Smooth muscle cell (in vitro differentiated cells): Measurements from ENCODE around the gene RUVBL2. TPM values are rescaled to one million over a fixed set of nuclear protein-coding genes. Genes with fewer than 3 reads are reported as not detected.
"Not testable (repeated sequence)": the region's sequence is repeated elsewhere in the genome, so short reads cannot be mapped to it uniquely, and the experiment has no call there.

Experiments
- DNase-seq: peaks from one replicate; lab custom pipeline; 2025; ENCODE audit not compliant: unreplicated experiment; lab: John Stamatoyannopoulos, UW
- H2AFZ ChIP-seq: fragments of 200-600 bp; sonication (generic); 2 replicates; pipeline ENCODE4 v1.6.0; 2016; ENCODE audit warnings: antibody characterized with exemption, low read depth, mild to moderate bottlenecking
- H3F3A ChIP-seq: fragments of 200-600 bp; sonication (generic); 2 replicates; pipeline ENCODE4 v1.6.0; 2017; ENCODE audit warnings: antibody characterized with exemption, low read depth
- H3K27ac ChIP-seq: fragments of 200-600 bp; sonication (generic); 2 replicates; pipeline ENCODE4 v1.5.1; 2016; ENCODE audit warnings: low read depth, mild to moderate bottlenecking
- H3K27me3 ChIP-seq: fragments of 200-600 bp; sonication (generic); 2 replicates; pipeline ENCODE4 v1.6.1; 2016; ENCODE audit warnings: low read depth, mild to moderate bottlenecking
- H3K36me3 ChIP-seq: fragments of 200-600 bp; sonication (generic); 2 replicates; pipeline ENCODE4 v1.5.1; 2016; ENCODE audit warnings: low read depth
- H3K4me1 ChIP-seq: fragments of 200-600 bp; sonication (generic); 2 replicates; pipeline ENCODE4 v1.5.1; 2016; ENCODE audit warnings: low read depth
- H3K4me2 ChIP-seq: fragments of 200-600 bp; sonication (generic); 2 replicates; pipeline ENCODE4 v1.6.0; 2016; ENCODE audit warnings: mild to moderate bottlenecking
- H3K4me3 ChIP-seq: fragments of 200-600 bp; sonication (generic); 2 replicates; pipeline ENCODE4 v1.5.1; 2016; ENCODE audit warnings: mild to moderate bottlenecking
- H3K79me2 ChIP-seq: fragments of 200-600 bp; sonication (generic); 2 replicates; pipeline ENCODE4 v1.6.0; 2016; ENCODE audit warnings: low read depth, mild to moderate bottlenecking
- H3K9ac ChIP-seq: fragments of 200-600 bp; sonication (generic); 2 replicates; pipeline ENCODE4 v1.6.0; 2016; ENCODE audit warnings: low read depth
- H3K9me3 ChIP-seq: fragments of 200-600 bp; sonication (generic); replicated peaks from 2 replicates; pipeline ENCODE4 v1.5.1; 2016; ENCODE audit warnings: low read depth
- H4K20me1 ChIP-seq: fragments of 200-600 bp; sonication (generic); 2 replicates; pipeline ENCODE4 v1.6.0; 2016; ENCODE audit warnings: low read depth
- WGBS: methylation state at CpG from one replicate; pipeline ENCODE4 v1.1.7; 2016; ENCODE audit warnings: low lambda C conversion rate; 5-methylcytosine and 5-hydroxymethylcytosine counted together
- polyA plus RNA-seq: library from polyadenylated mRNA; unstranded; fragments of >200 nt; fragmentation: Nextera tagmentation; extraction: Ambion mirVana; gene quantifications from 2 replicates; pipeline ENCODE4 v1.2.1, GENCODE V29; 2016
- total RNA-seq: library from RNA; depleted of rRNA; stranded (reverse); fragments of >200 nt; gene quantifications from 2 replicates; pipeline ENCODE4 v1.2.3, GENCODE V29; 2014
- TF ChIP-seq, protein P1 (sequence below): fragments of 200-600 bp; sonication (generic); IDR thresholded peaks from 2 replicates; pipeline ENCODE4 v1.5.1; 2017; ENCODE audit warnings: borderline replicate concordance, mild to moderate bottlenecking, antibody characterized with exemption; ENCODE audit not compliant: insufficient read depth, poor library complexity, severe bottlenecking

Gene RUVBL2
- total and polyA plus RNA-seq, 2 experiments from 2014 or later, result 89.4 to 123 TPM

DNA sequence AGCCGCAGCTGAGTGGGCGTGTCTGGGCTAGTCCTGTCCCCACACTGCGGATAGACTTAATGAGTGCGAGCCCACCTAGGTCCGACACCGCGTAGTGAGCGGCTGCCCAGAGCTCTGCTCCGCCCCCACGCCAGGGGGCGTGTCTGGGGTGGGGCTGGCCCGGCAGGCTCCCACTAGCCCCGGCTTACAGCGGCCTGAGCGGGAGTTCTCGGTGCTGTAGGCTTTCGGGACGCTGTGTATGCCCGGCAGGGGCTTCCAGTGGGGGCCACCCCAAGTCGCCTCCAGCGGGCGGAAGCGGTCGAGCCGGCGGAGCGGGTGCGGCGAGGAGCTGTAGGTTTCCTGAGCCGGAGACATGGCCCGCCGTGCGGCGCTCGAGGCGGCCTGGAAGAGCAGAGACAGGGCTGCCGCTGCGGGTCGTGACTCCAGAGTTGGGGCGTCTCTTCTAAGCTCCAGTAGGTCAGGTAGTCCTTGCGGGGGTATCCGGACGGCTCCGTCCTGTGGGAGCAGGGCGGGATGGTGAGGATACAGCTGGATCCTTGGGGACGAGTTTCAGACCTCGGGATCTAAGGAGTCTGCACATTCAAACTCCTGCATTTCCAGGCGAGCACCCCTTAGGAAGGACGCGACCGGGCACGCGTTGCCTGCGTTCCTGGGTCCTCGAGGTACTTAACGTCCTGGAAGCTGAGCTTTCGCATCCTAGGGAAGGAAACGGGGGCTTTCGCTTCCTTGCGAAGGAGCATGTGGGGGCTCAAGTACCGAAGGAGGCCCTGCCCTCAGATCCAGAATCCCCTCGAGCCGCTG is 62.6 kb downstream of the RUVBL2 start:
- Histone ChIP-seq H4K20me1 (peaks cover 15% of the 10 kb centered on the region), H3K4me2 (peak overlapping the region; percentile 91), H3K9me3 (no peaks in the 10 kb centered on the region), H3K27me3 (no peaks in the 10 kb centered on the region), H3K9ac (peak overlapping the region; percentile 1), H3F3A (no peaks in the 10 kb centered on the region), H3K27ac (no peak overlapping the region), H3K79me2 (no peaks in the 10 kb centered on the region), H3K4me3 (peak overlapping the region; percentile 53), H3K36me3 (no peaks in the 10 kb centered on the region), H3K4me1 (peaks cover 3% of the 10 kb centered on the region), H2AFZ (peak overlapping the region; percentile 28)
- WGBS, result 2% methylated on average over 60 of the region's 63 CpGs
- TF ChIP-seq, protein P1, sequence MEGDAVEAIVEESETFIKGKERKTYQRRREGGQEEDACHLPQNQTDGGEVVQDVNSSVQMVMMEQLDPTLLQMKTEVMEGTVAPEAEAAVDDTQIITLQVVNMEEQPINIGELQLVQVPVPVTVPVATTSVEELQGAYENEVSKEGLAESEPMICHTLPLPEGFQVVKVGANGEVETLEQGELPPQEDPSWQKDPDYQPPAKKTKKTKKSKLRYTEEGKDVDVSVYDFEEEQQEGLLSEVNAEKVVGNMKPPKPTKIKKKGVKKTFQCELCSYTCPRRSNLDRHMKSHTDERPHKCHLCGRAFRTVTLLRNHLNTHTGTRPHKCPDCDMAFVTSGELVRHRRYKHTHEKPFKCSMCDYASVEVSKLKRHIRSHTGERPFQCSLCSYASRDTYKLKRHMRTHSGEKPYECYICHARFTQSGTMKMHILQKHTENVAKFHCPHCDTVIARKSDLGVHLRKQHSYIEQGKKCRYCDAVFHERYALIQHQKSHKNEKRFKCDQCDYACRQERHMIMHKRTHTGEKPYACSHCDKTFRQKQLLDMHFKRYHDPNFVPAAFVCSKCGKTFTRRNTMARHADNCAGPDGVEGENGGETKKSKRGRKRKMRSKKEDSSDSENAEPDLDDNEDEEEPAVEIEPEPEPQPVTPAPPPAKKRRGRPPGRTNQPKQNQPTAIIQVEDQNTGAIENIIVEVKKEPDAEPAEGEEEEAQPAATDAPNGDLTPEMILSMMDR, result peak; percentile 31
- peak; percentile 25 for DNase-seq

DNA sequence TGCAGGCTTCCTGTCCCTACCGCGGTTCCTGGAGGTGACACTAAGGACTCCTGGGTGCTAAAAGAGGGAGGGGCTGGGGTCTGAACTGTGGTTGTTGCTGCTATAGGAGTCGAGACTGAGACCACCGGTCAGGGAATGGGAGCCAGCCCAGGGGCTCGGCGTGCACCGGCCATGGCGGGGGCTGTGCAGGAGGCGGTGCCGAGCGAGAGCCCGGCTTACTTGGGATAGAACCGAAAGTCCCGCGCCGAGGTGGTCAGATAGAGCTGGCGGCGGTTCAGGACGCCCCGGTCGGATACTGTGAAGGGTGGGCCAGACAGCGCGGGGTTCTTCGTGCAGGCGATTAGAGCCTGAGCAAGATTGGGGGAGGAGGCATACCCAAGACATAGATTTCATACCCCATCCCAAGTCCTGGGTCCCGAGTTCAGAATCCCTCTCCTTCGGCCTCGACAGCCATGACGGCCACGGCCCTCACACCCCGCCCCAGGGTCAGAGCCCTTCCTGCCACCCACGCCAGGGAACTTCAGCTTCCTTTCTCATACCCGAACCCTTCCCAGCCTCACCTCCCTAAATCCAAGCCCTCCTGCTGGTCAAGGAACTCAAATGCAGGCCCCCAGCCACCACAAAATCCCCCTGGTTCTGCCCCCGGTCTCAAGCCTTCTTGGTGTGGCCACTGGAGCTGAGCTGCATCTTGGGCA is 63.4 kb downstream of the RUVBL2 start:
- H3K4me2 ChIP-seq, result peak overlapping the region; percentile 91
- not testable (repeated sequence) for H3K27ac ChIP-seq, H3K9ac ChIP-seq, H3K4me1 ChIP-seq, H3K79me2 ChIP-seq, H3F3A ChIP-seq, H3K9me3 ChIP-seq, H3K36me3 ChIP-seq, H3K27me3 ChIP-seq, DNase-seq
- peaks cover 15% of the 10 kb centered on the region for H4K20me1 ChIP-seq
- peak overlapping the region; percentile 53 for H3K4me3 ChIP-seq
- 39% methylated on average over 19 of the region's 34 CpGs for WGBS
- H2AFZ ChIP-seq, result peak overlapping the region; percentile 58

DNA sequence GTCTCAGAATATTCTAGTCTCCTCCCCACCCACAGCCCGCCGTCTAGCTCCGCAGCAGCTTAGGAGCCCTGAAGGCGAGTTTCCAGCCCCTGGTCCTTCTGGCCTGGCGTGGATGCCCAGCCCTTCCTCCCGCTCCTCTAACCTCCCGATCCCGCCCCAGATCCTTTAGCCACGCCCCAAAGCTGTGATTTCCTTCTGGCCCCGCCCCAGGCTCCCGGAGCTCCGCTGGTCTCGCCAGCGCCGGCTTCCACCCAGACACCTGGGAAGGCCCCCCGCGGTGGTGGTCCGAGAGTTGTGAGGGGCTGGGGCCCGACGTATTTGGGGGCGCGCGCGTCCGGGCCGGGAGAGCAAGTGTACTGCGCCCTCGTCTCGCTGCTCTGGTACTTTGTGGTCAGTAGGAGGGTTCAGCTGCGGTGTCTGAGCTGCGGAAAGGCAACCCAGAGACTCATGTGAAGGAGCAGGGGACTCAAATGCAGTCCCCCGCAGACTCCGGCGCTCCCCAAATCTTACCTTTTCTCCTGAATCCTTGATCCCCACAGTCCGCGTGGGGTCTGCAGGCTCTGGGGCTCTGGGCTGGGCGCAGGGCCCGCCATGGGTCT is 64.0 kb downstream of the RUVBL2 start, which contains the start of gene CGB7:
Gene CGB7, minus strand, starts transcription at position 114 of the 599 bp plus-strand sequence. CDS start 2,374 bp downstream, outside the sequence.
- WGBS, result 16% methylated on average over 38 of the region's 38 CpGs
- H3K27ac ChIP-seq, result no peak within 1 kb of the TSS

More for the DNA sequence above, 64.0 kb downstream of the RUVBL2 start, which contains the start of gene CGB7:
- H3K27me3 ChIP-seq, result no peaks in the 10 kb centered on the region
- TF ChIP-seq, protein P1, result no peak
- H4K20me1 ChIP-seq, result peaks cover 15% of the 10 kb centered on the region
- H3K4me3 ChIP-seq, result peak within 1 kb of the TSS; percentile 53
- no peaks in the 10 kb centered on the region for H3K79me2 ChIP-seq
- H3K9me3 ChIP-seq, result no peaks in the 10 kb centered on the region
- peak; percentile 19 for DNase-seq
- peak within 1 kb of the TSS; percentile 58 for H2AFZ ChIP-seq
- H3K4me2 ChIP-seq, result peak within 1 kb of the TSS; percentile 91
- no peaks in the 10 kb centered on the region for H3F3A ChIP-seq
- H3K4me1 ChIP-seq, result peaks cover 3% of the 10 kb centered on the region
- H3K9ac ChIP-seq, result no peak within 1 kb of the TSS
- no peaks in the 10 kb centered on the region for H3K36me3 ChIP-seq
